ENCODE data around the gene SPAG9. TPM values are rescaled to one million over a fixed set of nuclear protein-coding genes. Genes with fewer than 3 reads are reported as not detected.

SPAG9 gene
- polyA plus RNA-seq, 1 donor from 2014 or later = 201 TPM

DNA sequence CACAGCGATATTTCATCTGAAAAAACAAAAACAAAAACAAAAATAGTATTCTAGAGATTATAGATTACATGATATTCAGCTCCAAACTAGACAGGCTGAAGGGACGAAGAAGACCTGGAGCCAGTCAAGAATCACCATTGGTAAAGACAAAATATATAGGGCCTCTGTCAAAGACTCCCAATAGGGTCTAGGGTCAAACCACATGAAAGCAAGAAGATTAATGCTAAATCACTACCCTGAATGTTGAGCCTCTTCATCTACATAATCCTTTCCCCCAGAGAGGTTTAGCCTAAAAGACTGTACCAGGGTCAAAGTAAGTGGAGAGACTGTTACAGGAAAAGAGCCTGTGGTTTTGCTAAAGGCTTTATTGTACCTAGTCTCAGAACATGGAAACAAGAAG lies 21.9 kb upstream of the SPAG9 start:
- no peaks in the 10 kb centered on the region for H4K20me1 ChIP-seq (ENCODE audit: insufficient read depth)
- no peaks in the 10 kb centered on the region for H3K9me3 ChIP-seq (ENCODE audit: low read length)
- H3K27me3 ChIP-seq (ENCODE audit: insufficient read depth, low read depth, low read length) = no peaks in the 10 kb centered on the region
- no peaks in the 10 kb centered on the region for H3K79me2 ChIP-seq (replicated peaks; ENCODE audit: insufficient read depth, low read length)
- no peaks in the 10 kb centered on the region for H3K9me2 ChIP-seq (ENCODE audit: insufficient read depth, low read length)
- no peak overlapping the region for H3K27ac ChIP-seq (ENCODE audit: low read length)
- H3K9ac ChIP-seq (ENCODE audit: low read length) = no peak overlapping the region
- no peak overlapping the region for H3K4me3 ChIP-seq (ENCODE audit: low read length)
- H2AFZ ChIP-seq (ENCODE audit: low read depth, low read length) = no peak overlapping the region
- no peaks in the 10 kb centered on the region for H3F3A ChIP-seq (ENCODE audit: insufficient read depth, low read length, poor library complexity, severe bottlenecking)
- no peak overlapping the region for H3K4me2 ChIP-seq (ENCODE audit: low read length)
- TF ChIP-seq, protein P1, sequence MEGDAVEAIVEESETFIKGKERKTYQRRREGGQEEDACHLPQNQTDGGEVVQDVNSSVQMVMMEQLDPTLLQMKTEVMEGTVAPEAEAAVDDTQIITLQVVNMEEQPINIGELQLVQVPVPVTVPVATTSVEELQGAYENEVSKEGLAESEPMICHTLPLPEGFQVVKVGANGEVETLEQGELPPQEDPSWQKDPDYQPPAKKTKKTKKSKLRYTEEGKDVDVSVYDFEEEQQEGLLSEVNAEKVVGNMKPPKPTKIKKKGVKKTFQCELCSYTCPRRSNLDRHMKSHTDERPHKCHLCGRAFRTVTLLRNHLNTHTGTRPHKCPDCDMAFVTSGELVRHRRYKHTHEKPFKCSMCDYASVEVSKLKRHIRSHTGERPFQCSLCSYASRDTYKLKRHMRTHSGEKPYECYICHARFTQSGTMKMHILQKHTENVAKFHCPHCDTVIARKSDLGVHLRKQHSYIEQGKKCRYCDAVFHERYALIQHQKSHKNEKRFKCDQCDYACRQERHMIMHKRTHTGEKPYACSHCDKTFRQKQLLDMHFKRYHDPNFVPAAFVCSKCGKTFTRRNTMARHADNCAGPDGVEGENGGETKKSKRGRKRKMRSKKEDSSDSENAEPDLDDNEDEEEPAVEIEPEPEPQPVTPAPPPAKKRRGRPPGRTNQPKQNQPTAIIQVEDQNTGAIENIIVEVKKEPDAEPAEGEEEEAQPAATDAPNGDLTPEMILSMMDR (IDR thresholded peaks at IDR 0.05; ENCODE audit: poor library complexity, severe bottlenecking) = no peak
- no peak for TF ChIP-seq TAF1 (IDR thresholded peaks at IDR 0.05; ENCODE audit: low read depth)
- no peak for TF ChIP-seq POLR2AphosphoS5 (IDR thresholded peaks at IDR 0.05)
- no peak for TF ChIP-seq MXI1 (conservative IDR thresholded peaks at IDR 0.05; ENCODE audit: poor library complexity, severe bottlenecking)
- TF ChIP-seq EP300 (conservative IDR thresholded peaks at IDR 0.05; ENCODE audit: poor library complexity, severe bottlenecking) = no peak
- no peak for TF ChIP-seq RAD21 (conservative IDR thresholded peaks at IDR 0.05)
- no peaks in the 10 kb centered on the region for H3K36me3 ChIP-seq (ENCODE audit: insufficient read depth, low read length)

- no peak overlapping the region for H3K9ac ChIP-seq (ENCODE audit: low read length)
- no peaks in the 10 kb centered on the region for H4K20me1 ChIP-seq (ENCODE audit: insufficient read depth)
- no peaks in the 10 kb centered on the region for H3K9me3 ChIP-seq (ENCODE audit: low read length)
These were observed 15.3 kb upstream of the SPAG9 start for GRCh38 chr17:51135956-51136355.

More at GRCh38 chr17:51135956-51136355, 15.3 kb upstream of the SPAG9 start:
- Histone ChIP-seq H3F3A (ENCODE audit: insufficient read depth, low read length, poor library complexity, severe bottlenecking) (no peaks in the 10 kb centered on the region), H3K27ac (ENCODE audit: low read length) (no peak overlapping the region), H3K4me2 (ENCODE audit: low read length) (no peak overlapping the region), H3K9me2 (ENCODE audit: insufficient read depth, low read length) (no peaks in the 10 kb centered on the region), H3K36me3 (ENCODE audit: insufficient read depth, low read length) (no peaks in the 10 kb centered on the region), H3K79me2 (replicated peaks; ENCODE audit: insufficient read depth, low read length) (no peaks in the 10 kb centered on the region), H2AFZ (ENCODE audit: low read depth, low read length) (no peak overlapping the region), H3K27me3 (ENCODE audit: insufficient read depth, low read depth, low read length) (no peaks in the 10 kb centered on the region), H3K4me3 (ENCODE audit: low read length) (no peak overlapping the region)
- TF ChIP-seq EP300 (conservative IDR thresholded peaks at IDR 0.05; ENCODE audit: poor library complexity, severe bottlenecking) = no peak
- no peak for TF ChIP-seq REST (IDR thresholded peaks at IDR 0.05; ENCODE audit: borderline replicate concordance)
- TF ChIP-seq SMC3 (conservative IDR thresholded peaks at IDR 0.05; ENCODE audit: poor library complexity) = no peak
- TF ChIP-seq TAF1 (IDR thresholded peaks at IDR 0.05; ENCODE audit: low read depth) = no peak
- no peak for TF ChIP-seq POLR2AphosphoS5 (IDR thresholded peaks at IDR 0.05)
- TF ChIP-seq MXI1 (conservative IDR thresholded peaks at IDR 0.05; ENCODE audit: poor library complexity, severe bottlenecking) = no peak
- no peak for TF ChIP-seq RAD21 (conservative IDR thresholded peaks at IDR 0.05)
- TF ChIP-seq, protein P1 (IDR thresholded peaks at IDR 0.05; ENCODE audit: poor library complexity, severe bottlenecking) = no peak
- TF ChIP-seq EZH2 (IDR thresholded peaks at IDR 0.05; ENCODE audit: borderline replicate concordance, insufficient read depth, low read length, poor library complexity, severe bottlenecking) = no peak

Measured in neural cell (in vitro differentiated cells).